Measurements from ENCODE around the gene CALR3.

GRCh38 chr19:16429759-16430091 is 66.2 kb downstream of the CALR3 start:
- no peak for TF ChIP-seq KAT2A (conservative IDR thresholded peaks at IDR 0.05; ENCODE audit: control insufficient read depth, low read depth, low read length)
- TF ChIP-seq CHD4 (IDR thresholded peaks at IDR 0.05) = no peak
- TF ChIP-seq HDAC2 (IDR thresholded peaks at IDR 0.05) = no peak
- no peak for TF ChIP-seq NFIC (IDR thresholded peaks at IDR 0.05; ENCODE audit: low read depth, low read length)
- TF ChIP-seq EGR1 (IDR thresholded peaks at IDR 0.05; ENCODE audit: borderline replicate concordance in 1 of 2, low read depth in 2 of 2, low read length in 2 of 2) = no peak
- TF ChIP-seq RAD21 (IDR thresholded peaks at IDR 0.05; ENCODE audit: insufficient read depth, low read depth, low read length) = no peak
- TF ChIP-seq EZH2 (IDR thresholded peaks at IDR 0.05; ENCODE audit: borderline replicate concordance, control insufficient read depth, low read depth, low read length) = no peak
- TF ChIP-seq, protein P1, sequence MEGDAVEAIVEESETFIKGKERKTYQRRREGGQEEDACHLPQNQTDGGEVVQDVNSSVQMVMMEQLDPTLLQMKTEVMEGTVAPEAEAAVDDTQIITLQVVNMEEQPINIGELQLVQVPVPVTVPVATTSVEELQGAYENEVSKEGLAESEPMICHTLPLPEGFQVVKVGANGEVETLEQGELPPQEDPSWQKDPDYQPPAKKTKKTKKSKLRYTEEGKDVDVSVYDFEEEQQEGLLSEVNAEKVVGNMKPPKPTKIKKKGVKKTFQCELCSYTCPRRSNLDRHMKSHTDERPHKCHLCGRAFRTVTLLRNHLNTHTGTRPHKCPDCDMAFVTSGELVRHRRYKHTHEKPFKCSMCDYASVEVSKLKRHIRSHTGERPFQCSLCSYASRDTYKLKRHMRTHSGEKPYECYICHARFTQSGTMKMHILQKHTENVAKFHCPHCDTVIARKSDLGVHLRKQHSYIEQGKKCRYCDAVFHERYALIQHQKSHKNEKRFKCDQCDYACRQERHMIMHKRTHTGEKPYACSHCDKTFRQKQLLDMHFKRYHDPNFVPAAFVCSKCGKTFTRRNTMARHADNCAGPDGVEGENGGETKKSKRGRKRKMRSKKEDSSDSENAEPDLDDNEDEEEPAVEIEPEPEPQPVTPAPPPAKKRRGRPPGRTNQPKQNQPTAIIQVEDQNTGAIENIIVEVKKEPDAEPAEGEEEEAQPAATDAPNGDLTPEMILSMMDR (IDR thresholded peaks at IDR 0.05 in 2 of 3, conservative IDR thresholded peaks at IDR 0.05 in 1 of 3; ENCODE audit: control insufficient read depth in 2 of 3, extremely low read depth in 1 of 3, insufficient read depth in 1 of 3, low read depth in 3 of 3, low read length in 3 of 3) = no peak

All from GM12878 (cell line).